Activated naive CD4-positive, alpha-beta T cell treated with anti-CD3 and anti-CD28 coated beads, Interleukin-2, amount 50 U/mL, for 24 hours (primary cell): ENCODE measurements around the gene SMPD3.

Experiments used
- H3K27ac Mint-ChIP-seq: one replicate; pipeline ENCODE4 v1.8.0; 2021; ENCODE audit warnings: mild to moderate bottlenecking, mixed read lengths
- H3K27me3 Mint-ChIP-seq: one replicate; pipeline ENCODE4 v1.8.0; 2021; ENCODE audit warnings: mixed read lengths
- H3K36me3 Mint-ChIP-seq: one replicate; pipeline ENCODE4 v1.8.0; 2021; ENCODE audit warnings: mixed read lengths
- H3K4me1 Mint-ChIP-seq: one replicate; pipeline ENCODE4 v1.8.0; 2021; ENCODE audit warnings: mixed read lengths
- H3K4me3 Mint-ChIP-seq: one replicate; pipeline ENCODE4 v1.8.0; 2021; ENCODE audit warnings: mild to moderate bottlenecking, mixed read lengths
- H3K9me3 Mint-ChIP-seq: one replicate; pipeline ENCODE4 v1.8.0; 2021; ENCODE audit warnings: mixed read lengths

Gene SMPD3

DNA sequence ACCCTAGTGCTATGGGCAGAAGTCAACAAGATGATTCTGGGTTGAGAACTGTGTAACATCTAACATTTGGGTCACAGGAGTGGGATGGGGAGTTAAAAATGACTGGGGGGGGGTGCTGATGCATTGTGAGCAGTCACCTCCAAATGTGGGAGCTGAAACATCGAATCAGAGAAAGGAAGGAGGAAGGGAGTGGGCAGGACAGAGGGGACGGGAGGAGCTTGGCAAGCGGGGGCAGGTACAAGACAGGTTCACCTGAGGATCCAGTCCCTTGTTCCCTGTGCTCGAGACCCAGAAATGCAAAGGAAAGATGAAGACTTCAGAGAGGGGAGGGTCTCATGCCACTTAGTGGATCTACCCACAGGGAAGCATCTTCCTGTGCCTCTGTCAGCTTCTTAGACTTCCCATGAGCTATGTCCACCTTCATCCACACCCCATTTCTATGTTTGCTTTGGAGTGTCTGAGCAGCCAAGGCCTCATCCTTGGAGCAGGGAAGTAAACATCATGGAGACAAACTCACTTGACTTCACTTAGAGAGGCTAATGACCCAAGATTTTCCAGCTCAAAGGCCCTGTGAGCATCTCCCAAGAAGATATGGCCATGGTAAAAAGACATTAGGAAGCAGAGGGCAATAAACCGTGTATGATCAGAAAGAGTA, 20.5 kb downstream of the SMPD3 start:
- H3K27me3 Mint-ChIP-seq, result no peaks in the 10 kb centered on the region
- peaks cover 30% of the 10 kb centered on the region for H3K4me1 Mint-ChIP-seq
- H3K4me3 Mint-ChIP-seq, result no peak overlapping the region
- H3K9me3 Mint-ChIP-seq, result no peaks in the 10 kb centered on the region
- H3K27ac Mint-ChIP-seq, result no peak overlapping the region
- no peaks in the 10 kb centered on the region for H3K36me3 Mint-ChIP-seq

DNA sequence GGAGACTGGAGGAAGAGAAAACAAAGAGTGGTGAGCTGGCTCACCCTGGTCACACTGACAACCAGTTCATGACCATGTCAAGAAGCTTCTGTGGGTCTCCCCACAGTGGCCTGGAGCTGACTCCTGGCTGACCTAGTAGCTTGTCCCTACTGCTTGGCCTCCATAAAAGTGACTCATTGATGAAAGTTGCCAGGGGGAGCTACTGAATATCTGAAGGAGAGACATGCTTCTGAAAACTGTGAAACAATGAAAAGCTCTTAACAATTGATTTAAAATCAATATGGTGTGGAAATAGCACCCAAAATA, 22.0 kb downstream of the SMPD3 start:
- Mint-ChIP-seq H3K9me3 (no peaks in the 10 kb centered on the region), H3K4me3 (peak overlapping the region; percentile 33), H3K27ac (peak overlapping the region; percentile 70), H3K36me3 (no peaks in the 10 kb centered on the region), H3K27me3 (no peaks in the 10 kb centered on the region), H3K4me1 (peaks cover 44% of the 10 kb centered on the region)

DNA sequence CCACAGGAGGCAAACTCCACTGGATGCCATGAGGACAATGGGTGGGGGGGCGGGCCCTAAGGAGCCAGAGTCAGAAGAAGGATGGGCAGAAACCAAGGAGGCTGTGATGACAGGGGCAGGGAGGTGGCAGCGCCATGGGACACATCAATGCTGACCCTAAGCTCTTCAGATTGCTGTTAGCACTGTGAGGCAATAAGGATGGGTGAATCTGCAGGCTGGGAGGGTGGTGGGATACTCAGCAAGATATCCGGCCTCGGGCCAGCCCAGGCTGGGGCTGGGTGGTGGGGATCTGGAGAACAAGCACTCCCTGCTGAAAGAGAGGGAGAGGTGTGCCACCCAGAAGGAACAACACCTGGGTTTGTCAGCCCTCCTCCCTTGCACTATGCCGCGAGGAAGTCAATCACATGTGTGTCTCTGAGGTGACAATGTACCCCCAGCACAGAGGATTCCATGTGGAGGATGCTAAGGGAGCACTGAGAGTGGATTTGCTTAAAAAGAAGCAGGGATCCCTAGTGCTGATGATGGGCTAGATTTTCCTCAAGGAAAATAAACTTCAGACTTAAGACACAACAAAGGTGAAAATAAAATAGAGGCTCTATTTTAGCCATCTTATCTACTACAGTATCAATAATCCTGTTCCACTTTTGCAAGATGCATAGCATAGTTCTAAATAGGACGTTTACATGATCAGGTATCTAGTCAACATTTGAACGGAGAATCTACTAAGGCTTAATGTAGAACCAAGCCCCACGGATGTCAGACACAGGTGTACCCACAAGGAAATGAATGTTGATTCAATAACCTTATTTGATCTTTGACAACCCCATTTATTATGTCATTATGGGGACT, 22.6 kb downstream of the SMPD3 start:
- Mint-ChIP-seq H3K27me3 (no peaks in the 10 kb centered on the region), H3K9me3 (no peaks in the 10 kb centered on the region), H3K36me3 (no peaks in the 10 kb centered on the region), H3K27ac (peak overlapping the region; percentile 70), H3K4me1 (peaks cover 48% of the 10 kb centered on the region), H3K4me3 (peak overlapping the region; percentile 33)

DNA sequence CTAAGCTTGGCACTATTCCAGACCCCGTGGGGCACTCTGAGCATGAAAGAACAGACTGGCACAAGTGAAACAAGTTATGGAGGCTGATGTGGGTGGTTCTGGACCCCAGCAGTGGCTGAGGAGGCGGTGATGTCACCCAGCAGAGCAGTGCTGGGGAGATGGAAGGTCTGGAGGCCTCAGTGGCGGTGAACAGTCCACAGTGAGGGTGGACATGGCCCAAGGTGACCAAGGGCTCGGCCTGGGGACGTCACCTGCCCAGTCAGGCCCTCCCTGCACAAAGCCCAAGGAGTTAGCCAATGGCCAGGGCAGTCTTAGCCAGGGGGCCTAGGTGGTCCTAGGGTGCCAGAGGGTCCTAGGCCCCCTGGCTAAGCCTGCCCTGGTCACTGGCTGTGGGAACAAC, 24.5 kb downstream of the SMPD3 start:
- peaks cover under 1% of the 10 kb centered on the region for H3K36me3 Mint-ChIP-seq
- peak overlapping the region; percentile 65 for H3K27ac Mint-ChIP-seq
- peaks cover 65% of the 10 kb centered on the region for H3K4me1 Mint-ChIP-seq

DNA sequence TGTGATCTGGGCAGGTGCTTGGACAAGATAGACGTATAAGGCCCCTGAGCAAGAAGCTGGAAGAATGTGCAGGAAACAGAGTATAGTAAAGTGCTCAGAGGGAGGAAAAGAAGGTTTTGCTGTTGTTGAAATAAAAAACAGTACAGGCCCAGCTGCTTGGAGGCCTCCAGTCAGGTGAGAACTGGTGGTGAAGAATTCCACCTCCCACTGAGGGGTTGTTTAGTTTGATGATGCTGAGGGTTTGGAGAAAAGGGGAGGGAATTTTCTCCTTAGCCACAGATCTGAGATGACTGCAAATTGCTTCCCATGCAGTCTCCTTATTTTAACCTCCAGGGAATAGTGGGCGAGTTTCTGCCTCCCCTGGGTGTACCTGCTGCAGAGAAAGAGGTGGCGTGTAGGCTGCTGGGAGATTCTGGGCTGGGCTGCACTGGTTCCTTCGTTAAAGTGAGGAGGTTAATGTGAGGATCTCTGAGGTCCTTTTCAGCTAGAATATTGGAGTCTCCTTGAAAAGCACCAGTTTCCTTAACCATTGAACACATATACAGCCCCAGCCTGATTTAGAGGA, 25.8 kb downstream of the SMPD3 start:
- Mint-ChIP-seq H3K4me3 (no peak overlapping the region), H3K36me3 (peaks cover 2% of the 10 kb centered on the region), H3K27ac (peak overlapping the region; percentile 23), H3K4me1 (peaks cover 78% of the 10 kb centered on the region), H3K9me3 (no peaks in the 10 kb centered on the region), H3K27me3 (no peaks in the 10 kb centered on the region)

More for the DNA sequence above, 24.5 kb downstream of the SMPD3 start:
- Mint-ChIP-seq H3K27me3 (no peaks in the 10 kb centered on the region), H3K4me3 (no peak overlapping the region), H3K9me3 (no peaks in the 10 kb centered on the region)

DNA sequence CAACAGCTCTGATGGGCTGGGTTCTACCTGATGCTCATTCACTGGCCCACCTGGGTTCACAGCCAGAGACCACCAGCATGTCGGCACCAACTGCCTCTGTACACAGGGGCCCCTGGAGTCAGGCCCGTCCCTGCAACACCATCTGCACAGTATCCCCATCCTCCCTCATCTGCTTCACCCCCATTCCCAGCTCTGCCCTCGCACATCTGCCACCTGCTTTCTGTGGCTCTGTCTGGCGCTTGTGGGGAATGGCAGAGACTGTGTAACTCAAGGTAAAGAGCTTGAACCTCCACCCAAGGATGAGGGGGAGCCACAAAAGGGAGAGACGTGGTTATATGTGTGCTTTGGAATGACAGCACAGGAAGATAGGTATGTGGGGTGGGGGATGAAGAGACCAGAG, 27.2 kb downstream of the SMPD3 start:
- no peaks in the 10 kb centered on the region for H3K27me3 Mint-ChIP-seq
- H3K4me3 Mint-ChIP-seq, result no peak overlapping the region
- no peaks in the 10 kb centered on the region for H3K9me3 Mint-ChIP-seq
- H3K36me3 Mint-ChIP-seq, result peaks cover 2% of the 10 kb centered on the region
- H3K4me1 Mint-ChIP-seq, result peaks cover 87% of the 10 kb centered on the region
- H3K27ac Mint-ChIP-seq, result peak overlapping the region; percentile 59

DNA sequence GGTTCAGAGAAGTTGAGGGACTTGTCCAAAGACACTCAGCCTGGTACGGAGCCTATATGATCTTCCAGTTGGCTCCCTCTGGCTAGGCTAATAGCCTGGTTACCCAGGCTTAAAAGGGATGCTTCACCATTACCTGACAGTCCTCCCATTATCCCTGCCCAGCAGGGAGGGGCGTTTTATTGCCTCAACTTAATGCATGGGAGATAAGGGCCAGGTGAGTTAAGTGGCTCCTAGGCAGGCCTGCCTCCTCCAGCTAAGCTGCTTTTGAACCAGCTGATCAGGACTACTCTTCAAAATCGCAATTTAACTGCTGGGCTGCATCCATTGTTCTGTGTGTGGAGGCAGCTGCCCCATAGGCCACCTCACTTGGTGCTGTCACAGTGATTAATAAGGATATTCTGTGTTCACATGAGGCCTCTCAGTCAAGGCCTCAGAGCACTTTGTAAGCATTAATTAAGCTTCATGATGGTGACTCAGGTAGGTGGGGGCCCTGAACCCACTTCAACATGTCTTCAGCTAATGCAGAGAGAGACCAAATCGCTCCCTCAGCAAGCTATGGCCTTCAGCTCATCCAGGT, 27.9 kb downstream of the SMPD3 start:
- Mint-ChIP-seq H3K27me3 (no peaks in the 10 kb centered on the region), H3K4me1 (peaks cover 85% of the 10 kb centered on the region), H3K36me3 (peaks cover 2% of the 10 kb centered on the region), H3K4me3 (no peak overlapping the region), H3K27ac (peak overlapping the region; percentile 35), H3K9me3 (no peaks in the 10 kb centered on the region)

DNA sequence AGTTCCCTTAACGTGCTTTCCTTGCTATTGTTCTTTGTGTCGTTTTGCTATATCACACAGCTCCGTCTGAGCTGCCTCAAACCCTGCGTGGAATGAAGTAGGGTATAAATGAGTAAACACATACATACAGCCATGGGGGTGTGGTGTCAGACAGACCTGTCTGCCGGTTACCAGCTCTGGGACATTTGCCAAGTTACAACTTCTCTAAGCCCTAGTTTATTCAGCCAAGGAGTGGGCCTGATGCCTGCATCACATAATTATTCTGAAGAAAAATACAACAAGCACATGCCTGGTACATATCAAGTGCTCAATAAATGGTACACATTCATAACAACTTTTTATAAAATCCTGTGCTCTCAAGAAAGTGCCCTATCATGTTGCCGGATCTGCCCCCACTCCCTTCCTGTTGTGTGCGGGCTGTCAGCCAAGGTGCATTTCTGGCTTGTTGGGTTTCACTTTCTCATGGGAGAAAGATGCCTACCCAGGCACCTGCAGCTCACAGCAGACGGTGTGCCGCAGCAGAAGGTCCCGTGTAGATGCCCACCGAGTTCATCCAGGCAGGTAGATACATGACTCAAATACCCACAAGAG, 30.5 kb downstream of the SMPD3 start:
- Mint-ChIP-seq H3K9me3 (no peaks in the 10 kb centered on the region), H3K27ac (peak overlapping the region; percentile 96), H3K27me3 (no peaks in the 10 kb centered on the region), H3K4me3 (peak overlapping the region; percentile 80), H3K36me3 (peaks cover 2% of the 10 kb centered on the region), H3K4me1 (peaks cover 74% of the 10 kb centered on the region)

DNA sequence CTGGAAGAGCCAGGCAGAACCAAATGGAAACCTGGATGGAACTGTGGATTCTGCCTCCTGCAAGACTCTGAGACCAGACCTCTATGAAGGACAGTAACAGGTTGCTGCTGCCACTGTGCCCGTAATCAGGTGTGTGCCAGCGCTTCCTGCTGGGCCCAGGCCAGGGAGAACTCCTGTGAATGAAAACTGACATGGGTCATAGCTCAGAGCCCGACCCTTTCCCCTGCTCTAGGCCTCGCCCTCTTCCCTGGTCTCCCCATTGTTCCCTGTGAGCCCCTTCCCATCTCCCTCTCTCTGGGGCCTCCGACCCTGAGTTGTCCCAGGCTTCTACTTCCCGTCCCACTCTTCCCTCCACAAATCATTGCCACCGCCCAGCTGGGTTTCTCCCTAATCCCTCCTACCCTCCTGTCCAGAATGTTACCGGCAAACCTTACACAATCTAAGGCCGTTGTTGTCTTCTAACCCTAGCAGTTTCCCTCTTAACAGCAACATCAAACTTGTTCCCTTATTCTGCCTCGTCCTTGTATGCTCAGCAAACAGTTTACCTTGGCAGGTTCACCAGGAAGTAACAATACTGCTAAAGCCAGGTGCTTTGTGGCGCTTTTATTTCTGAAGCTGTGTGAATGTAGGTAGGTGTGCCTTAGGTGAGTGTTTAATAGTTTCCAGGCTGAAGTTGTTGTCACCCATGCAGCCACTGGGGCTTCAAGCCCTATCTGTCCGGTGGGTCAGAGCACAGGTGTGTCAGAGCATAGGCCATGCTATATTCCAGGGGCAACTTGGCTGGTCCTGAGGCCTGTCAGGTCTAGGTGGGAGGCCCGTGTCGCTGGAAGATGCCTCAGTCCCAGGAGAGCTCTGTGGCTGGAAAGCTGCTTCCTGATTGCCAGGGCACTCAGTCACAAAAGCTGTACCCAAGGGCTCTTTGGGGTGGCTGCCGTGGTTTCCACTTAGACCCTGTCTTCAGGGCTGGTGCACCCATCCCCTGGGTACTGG, 32.0 kb downstream of the SMPD3 start:
- Mint-ChIP-seq H3K27ac (peak overlapping the region; percentile 90), H3K4me3 (peak overlapping the region; percentile 12), H3K4me1 (peaks cover 64% of the 10 kb centered on the region), H3K9me3 (no peaks in the 10 kb centered on the region), H3K27me3 (no peaks in the 10 kb centered on the region), H3K36me3 (peaks cover 2% of the 10 kb centered on the region)

DNA sequence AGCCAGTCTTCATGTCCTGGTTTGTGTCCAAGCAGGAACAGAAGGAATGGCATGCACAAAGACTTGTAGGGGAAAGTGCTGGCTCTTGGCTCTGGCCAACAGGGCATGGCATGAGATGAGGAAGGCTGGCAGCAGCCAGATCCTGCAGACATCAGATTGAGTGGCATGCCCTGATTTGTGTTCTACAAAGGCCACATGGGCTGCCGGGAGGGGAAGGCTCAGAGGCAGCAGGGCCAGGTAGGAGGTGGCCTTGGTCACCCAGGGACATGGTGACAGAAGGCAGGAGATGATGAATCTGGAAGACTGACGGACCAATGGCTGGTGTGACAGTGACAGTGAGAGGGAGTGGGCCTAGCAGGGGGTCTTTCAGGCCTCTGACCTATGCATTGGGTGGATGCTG, 33.7 kb downstream of the SMPD3 start:
- H3K27ac Mint-ChIP-seq, result peak overlapping the region; percentile 65
- H3K9me3 Mint-ChIP-seq, result no peaks in the 10 kb centered on the region
- H3K36me3 Mint-ChIP-seq, result peaks cover 2% of the 10 kb centered on the region
- H3K4me1 Mint-ChIP-seq, result peaks cover 53% of the 10 kb centered on the region
- H3K27me3 Mint-ChIP-seq, result no peaks in the 10 kb centered on the region
- H3K4me3 Mint-ChIP-seq, result no peak overlapping the region

DNA sequence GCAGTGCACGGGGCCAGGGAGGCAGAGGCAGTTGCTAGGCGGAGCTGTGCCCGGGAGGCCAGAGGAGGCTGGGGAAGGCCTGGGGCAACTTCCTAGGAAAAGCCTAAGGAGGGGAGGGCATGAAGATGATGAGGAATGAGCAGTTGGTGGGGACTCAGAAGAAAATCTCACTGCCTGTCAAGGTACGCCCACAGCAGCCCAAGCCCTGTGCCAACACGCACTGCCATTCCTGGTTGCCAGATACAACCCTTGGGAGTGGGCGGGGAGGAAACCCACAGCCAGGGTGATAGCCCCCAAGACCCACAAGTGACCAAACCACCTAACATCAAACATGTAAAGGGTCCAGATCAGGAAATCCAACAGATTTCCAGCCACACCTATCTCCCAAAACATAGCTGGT, 36.2 kb downstream of the SMPD3 start:
- no peak overlapping the region for H3K4me3 Mint-ChIP-seq
- peaks cover 28% of the 10 kb centered on the region for H3K4me1 Mint-ChIP-seq
- no peaks in the 10 kb centered on the region for H3K27me3 Mint-ChIP-seq
- no peaks in the 10 kb centered on the region for H3K36me3 Mint-ChIP-seq
- H3K9me3 Mint-ChIP-seq, result no peaks in the 10 kb centered on the region
- H3K27ac Mint-ChIP-seq, result no peak overlapping the region

DNA sequence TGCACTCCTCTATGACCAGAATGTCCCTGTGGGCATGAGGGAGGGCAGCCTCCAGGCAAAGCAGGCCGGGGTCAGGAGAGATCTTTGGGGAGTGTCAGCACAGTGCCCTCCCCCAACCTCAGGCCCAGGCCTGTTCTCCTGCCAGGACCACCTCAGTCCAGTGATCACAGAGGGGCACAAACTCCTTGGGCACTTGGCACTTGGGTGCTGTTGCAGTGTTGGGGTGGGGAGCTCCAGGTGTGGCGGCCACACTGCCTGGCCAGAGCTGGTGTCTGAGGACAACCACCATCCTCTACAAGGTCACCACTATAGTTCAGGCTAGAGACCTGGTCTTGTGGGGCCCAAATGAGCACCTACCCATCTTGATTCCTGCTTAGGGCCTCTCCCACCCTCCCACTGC, 37.2 kb downstream of the SMPD3 start:
- H3K27me3 Mint-ChIP-seq, result no peaks in the 10 kb centered on the region
- no peaks in the 10 kb centered on the region for H3K36me3 Mint-ChIP-seq

DNA sequence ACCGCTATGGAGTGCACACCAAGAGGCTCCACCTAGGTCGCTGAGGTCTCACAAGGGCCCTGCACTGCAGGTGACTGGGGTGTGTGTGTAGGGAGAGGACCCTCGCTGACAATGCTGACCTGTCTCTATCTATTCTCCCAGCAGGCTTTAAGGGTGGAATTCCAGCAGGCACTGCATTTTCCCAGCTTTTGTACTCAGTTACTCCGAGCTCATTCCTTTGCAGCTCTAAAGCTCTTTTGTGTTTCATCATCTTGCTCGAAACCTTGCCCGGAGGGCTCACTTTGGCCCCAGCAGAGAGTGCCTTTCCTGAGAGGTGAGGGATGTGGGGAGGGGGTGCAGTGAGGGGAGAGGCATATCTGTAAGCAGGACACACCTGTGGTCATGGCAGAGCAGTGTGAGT, 39.3 kb downstream of the SMPD3 start:
- Mint-ChIP-seq H3K27ac (no peak overlapping the region), H3K4me3 (no peak overlapping the region), H3K27me3 (no peaks in the 10 kb centered on the region), H3K36me3 (no peaks in the 10 kb centered on the region), H3K9me3 (no peaks in the 10 kb centered on the region), H3K4me1 (peaks cover 7% of the 10 kb centered on the region)

More for the DNA sequence above, 37.2 kb downstream of the SMPD3 start:
- no peak overlapping the region for H3K27ac Mint-ChIP-seq
- H3K4me3 Mint-ChIP-seq, result no peak overlapping the region
- peaks cover 18% of the 10 kb centered on the region for H3K4me1 Mint-ChIP-seq
- H3K9me3 Mint-ChIP-seq, result no peaks in the 10 kb centered on the region

DNA sequence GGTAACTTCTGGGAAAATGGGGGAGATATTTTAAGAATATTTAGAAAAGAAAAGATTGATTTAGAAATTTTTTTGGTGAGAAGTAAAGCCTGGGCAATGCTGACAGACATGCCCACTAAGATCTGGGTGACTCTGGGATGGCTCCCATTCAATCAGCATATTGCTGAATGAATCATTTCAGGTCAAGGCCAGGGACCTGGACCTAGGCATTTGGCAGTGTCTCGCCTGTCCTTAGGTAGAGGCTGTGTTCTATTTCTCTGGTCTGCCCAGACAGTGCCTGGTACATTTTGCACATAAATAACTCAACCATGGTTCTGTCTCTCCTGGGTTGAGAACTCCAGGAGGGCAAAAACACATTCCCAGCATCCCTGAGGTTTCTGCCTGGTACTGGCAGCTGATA, 39.9 kb downstream of the SMPD3 start:
- no peaks in the 10 kb centered on the region for H3K27me3 Mint-ChIP-seq
- H3K4me1 Mint-ChIP-seq, result peaks cover 7% of the 10 kb centered on the region
- H3K4me3 Mint-ChIP-seq, result no peak overlapping the region
- no peaks in the 10 kb centered on the region for H3K36me3 Mint-ChIP-seq
- H3K9me3 Mint-ChIP-seq, result no peaks in the 10 kb centered on the region
- no peak overlapping the region for H3K27ac Mint-ChIP-seq
